Measurements from ENCODE around the gene PCK1.

The PCK1 gene

DNA sequence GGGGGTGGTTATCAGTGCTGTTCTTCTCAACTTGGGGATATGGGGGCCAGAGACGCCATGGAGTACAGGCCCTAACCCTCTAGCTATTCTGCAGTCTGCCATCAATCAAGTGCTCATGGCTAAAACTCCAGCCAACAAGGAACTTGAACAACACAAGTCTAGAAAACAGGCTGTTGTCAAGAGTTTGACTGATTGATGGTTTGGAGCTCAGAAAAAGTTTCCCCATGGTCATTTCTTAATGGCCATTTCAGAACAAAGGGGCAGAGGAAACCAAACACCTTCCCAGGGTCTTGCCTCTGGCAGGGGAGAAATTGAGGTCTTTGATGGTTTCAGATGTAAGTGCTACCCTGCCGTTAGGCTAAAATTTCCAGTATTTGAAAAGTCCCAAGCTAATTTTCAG lies 15.1 kb downstream of the PCK1 start:
- no peak for DNase-seq (ENCODE audit: low read depth, low spot score)
- no peak overlapping the region for H3K4me3 ChIP-seq (ENCODE audit: low read depth, low read length)
- TF ChIP-seq CTCF (IDR thresholded peaks at IDR 0.05; ENCODE audit: low read depth, low read length) = no peak
- in situ Hi-C loops (cut with HindIII; ENCODE audit: low sequenced_read_pairs) = no loop called here

DNA sequence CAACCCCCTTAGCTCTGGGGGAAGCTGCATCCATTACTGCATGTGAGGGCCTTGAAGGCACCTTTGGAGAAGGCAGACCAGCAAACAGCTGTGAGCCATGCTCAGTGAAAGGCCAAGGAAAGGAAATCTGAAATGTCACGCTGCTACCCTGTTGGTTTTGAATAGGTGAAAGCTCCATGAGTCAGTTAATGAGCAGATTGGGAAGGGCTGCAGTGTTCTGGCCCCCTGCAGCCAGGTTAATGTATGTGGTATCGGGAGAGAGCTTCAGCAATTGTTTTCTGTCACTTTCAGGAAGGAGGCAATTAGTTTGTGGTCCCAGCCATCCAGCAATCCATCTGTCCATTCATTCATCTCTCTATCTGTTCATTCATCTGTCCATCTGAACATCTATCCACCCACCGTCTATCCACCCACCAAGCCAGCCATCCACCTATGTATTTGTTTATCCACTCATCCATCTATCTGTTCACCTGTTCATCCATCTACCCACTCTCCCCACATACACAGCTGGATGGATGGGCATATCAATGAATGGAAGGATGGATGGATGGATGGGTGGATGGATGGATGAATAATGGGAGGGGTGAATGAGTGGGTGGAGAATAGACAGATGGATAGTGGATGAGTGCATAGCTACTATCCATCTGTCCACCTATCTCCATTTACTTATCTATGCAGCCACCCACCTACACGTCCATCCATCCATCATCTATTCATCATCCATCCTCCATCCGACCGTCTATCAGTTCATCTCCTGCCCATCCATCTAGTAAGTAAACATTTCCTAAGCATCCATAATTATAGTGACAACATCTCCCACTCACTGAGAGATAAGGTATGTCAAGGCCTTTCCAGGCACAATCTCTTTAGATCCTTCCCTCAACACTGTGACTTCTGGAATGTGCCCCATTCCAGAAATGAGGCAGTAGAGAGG lies 16.0 kb downstream of the PCK1 start:
- in situ Hi-C loops (cut with HindIII; ENCODE audit: low sequenced_read_pairs) = no loop called here
- no peak for DNase-seq (ENCODE audit: low read depth, low spot score)
- H3K4me3 ChIP-seq (ENCODE audit: low read depth, low read length) = no peak overlapping the region
- no peak for TF ChIP-seq CTCF (IDR thresholded peaks at IDR 0.05; ENCODE audit: low read depth, low read length)

GRCh38 chr20:57577679-57578475 lies 17.0 kb downstream of the PCK1 start:
- no peak for DNase-seq (ENCODE audit: low read depth, low spot score)
- no peak for TF ChIP-seq CTCF (IDR thresholded peaks at IDR 0.05; ENCODE audit: low read depth, low read length)
- H3K4me3 ChIP-seq (ENCODE audit: low read depth, low read length) = no peak overlapping the region
- in situ Hi-C loops (cut with HindIII; ENCODE audit: low sequenced_read_pairs) = no loop called here

DNA sequence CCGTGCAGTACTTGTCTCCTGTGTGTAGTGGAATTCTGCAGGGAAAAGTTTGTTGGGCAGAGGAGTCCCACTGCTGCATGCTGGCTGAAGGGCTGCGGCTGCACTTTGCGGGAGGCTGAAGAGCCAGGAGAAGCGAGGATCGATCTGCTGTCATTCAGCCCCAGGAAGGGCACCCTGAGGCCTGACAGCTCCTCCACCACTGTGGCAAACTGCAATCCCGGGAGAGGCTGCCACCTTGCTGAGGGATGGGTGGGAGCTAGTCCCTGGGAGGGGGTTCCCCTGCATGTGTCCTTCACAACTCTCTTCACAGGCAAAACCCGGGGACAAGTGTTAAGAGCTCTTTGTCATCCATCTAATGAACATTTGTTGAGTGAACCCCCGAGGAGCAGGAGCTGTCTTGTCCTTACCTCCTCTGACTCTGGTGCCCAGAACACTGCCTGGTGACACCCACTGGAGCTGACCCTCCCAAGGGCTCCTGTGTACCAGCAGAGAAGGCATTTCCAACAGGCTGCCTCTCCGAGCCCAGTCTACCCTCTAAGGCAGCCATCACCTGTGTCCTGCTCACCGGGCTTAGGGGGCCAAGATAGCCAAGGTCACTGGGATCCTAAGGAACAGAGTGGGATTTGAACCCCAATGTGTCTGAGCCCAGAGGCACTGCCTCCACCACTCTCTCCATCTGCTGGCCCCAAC lies 17.7 kb downstream of the PCK1 start:
- no peak for TF ChIP-seq CTCF (IDR thresholded peaks at IDR 0.05; ENCODE audit: low read depth, low read length)
- DNase-seq (ENCODE audit: low read depth, low spot score) = no peak
- in situ Hi-C loops (cut with HindIII; ENCODE audit: low sequenced_read_pairs) = no loop called here
- no peak overlapping the region for H3K4me3 ChIP-seq (ENCODE audit: low read depth, low read length)

- no peak for DNase-seq (ENCODE audit: low read depth, low spot score)
- H3K4me3 ChIP-seq (ENCODE audit: low read depth, low read length) = no peak overlapping the region
- in situ Hi-C loops (cut with HindIII; ENCODE audit: low sequenced_read_pairs) = no loop called here
- no peak for TF ChIP-seq CTCF (IDR thresholded peaks at IDR 0.05; ENCODE audit: low read depth, low read length)
Measured at GRCh38 chr20:57579331-57579897, 18.5 kb downstream of the PCK1 start.

GRCh38 chr20:57579898-57580447 lies 19.1 kb downstream of the PCK1 start:
- no peak for TF ChIP-seq CTCF (IDR thresholded peaks at IDR 0.05; ENCODE audit: low read depth, low read length)
- DNase-seq (ENCODE audit: low read depth, low spot score) = no peak
- in situ Hi-C loops (cut with HindIII; ENCODE audit: low sequenced_read_pairs) = no loop called here
- H3K4me3 ChIP-seq (ENCODE audit: low read depth, low read length) = no peak overlapping the region
